HG02943 (cell line): Measurements from ENCODE around the gene FOXS1.
"Not testable (repeated sequence)": the region's sequence is repeated elsewhere in the genome, so short reads cannot be mapped to it uniquely, and the experiment has no call there.

Experiments
- ATAC-seq: cut with Tn5 transposase; IDR thresholded peaks from one replicate; pipeline ENCODE4 v1.9.1; 2021; ENCODE audit warnings: mild to moderate bottlenecking, low read depth, moderate library complexity; ENCODE audit not compliant: unreplicated experiment

Gene FOXS1

GRCh38 chr20:31824125-31824485 is 21.3 kb downstream of the FOXS1 start:
- ATAC-seq, result no peak

DNA sequence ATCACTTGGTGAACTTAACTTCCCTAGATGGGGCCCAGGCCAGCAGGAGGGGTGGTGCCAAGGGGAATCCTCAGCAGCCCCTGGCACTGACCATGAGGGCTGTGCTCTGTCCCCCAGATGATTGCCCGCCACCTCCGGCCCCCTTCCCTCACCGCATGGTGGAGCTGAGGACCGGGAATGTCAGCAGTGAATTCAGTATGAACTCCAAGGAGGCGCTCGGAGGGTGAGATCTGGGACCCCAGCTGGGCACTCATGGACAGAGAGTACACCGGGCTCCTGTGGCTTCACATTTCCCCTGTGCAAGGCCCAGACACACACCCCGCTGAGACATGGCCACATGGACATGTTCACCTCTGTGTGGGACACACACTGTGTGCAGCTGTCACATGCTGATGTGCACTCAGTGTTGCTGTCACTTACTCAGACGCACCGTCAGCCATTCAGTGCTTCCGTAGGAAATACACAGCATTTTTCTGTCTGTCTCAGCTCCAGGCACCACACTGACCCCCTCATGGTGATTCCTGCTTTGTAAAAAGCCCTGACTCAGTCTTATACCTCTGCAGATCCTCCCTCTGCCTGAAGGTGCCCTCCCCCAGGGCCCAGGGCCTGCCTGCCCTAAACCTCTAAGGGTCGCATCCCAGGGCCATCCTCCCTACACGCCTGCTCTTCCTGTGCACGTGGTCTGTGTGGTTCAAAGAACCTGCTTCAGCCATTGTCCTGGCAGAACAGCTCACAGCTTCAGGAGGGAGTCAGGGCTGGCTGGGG is 21.9 kb downstream of the FOXS1 start:
- no peak for ATAC-seq

DNA sequence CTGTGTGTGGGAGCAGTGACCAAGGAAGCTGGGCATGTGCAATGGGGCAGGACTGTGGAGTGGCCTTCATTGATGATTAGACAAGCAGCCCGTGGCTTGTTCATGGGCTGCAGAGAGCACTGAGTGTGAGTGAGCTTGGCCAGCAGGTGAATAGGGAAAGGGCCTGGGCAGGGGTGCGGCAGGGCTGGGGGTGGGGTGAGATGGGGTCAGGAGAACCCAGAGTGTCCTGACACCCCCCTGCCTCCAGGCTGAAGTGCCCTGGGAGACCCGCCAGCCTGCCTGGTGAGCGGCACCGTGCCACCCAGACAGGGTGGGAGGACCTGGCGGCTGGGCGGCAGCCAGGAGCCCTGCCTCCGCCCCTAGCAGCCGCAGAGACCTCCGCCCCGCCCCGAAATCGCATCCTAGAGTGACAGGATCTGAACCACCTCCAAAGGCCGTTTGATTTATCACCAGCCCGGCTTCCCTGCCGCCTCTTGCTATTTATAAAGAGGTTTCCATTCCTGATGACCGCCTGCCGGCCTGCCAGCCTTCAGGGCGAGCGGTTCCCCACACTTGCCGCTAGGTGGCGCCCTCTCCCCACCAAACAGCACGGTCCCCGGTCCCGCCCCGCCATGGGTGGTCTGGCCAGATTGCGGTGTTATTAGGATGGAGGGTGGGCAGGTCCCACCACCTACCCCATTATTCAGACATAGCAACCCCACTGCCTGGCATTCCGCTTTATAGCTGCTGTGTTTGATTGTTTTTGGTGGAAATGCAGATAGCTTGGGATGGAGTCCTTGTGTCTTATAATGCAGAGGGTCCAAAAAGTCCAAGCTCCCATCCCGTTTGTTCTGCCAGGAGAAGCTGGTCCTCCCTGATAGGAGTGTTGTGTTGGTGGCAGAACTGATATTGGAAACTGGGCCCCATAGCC is 22.7 kb downstream of the FOXS1 start:
- ATAC-seq, result no peak

GRCh38 chr20:31821427-31821826 is 24.0 kb downstream of the FOXS1 start:
- ATAC-seq, result no peak

DNA sequence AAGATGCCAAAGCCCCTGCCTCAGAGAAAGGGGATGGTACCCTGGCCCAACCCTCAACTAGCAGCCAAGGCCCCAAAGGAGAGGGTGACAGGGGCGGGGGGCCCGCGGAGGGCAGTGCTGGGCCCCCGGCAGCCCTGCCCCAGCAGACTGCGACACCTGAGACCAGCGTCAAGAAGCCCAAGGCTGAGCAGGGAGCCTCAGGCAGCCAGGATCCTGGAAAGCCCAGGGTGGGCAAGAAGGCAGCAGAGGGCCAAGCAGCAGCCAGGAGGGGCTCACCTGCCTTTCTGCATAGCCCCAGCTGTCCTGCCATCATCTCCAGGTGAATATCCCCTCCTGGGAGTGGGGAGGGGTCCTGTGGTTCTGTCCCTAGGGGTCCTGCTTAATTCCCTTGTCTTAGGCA is 25.2 kb downstream of the FOXS1 start:
- no peak for ATAC-seq

DNA sequence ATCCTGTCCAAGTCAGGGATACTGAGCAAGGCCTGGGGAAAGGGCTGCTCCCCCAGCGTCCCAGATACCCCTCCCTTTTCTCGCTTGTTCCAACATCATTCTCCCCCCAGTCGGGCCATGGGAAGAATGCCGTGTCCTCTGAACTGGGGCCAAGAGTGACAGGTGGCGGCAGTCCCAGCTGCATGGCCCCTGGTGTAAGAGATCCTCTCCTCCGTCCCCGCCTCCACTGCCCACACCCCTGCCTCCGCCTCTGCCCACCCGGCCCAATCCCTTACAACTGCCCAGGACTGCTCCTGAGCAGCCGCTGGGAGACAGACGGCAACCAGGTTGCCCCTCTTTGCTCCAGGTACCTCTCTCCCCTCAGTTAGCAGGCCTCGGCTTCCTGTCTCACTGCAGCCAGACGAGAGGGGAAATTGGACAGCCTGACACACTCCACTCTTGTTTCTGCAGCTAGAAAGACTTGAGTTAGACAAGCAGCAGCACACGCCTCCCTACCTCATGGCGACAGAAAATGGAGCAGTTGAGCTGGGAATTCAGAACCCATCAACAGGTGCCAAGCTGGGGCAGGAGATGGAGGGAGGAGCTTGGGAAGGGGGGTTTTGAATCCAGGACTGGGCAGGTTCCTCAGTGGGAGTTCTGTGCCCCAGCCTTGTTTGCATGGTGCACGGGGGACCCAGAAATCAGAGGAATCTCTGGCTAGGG is 26.2 kb downstream of the FOXS1 start, which contains the start of gene MYLK2:
Gene MYLK2, plus strand, starts transcription at position 274 of the 702 bp plus-strand sequence. Its CDS starts 225 bp downstream, at position 499.
- no peak for ATAC-seq

DNA sequence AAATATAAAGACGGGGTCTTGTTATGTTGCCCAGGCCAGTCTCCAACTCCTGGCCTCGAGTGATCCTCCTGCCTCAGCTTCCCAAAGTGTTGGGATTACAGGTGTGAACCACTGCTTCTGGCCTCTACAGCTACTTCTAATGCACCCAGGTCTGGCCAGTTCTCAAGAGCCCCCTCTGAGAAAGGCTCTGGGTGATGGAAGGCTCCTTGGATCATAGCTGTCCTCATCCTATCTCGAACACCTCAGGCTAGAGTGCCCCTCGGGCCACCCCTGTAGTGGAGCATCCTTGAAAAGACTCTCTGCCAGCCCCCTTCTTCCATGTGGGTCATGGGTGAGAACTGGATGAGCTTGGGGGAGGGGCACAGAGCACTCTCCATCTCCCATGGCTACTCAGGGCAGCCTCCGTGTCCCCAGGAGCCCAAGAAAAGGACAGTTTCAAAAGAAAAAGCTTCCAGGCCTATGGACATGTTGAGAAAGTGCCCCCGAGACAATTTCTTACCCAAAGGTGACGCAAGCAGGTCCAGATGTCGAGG is 27.0 kb downstream of the FOXS1 start:
- ATAC-seq, result no peak

DNA sequence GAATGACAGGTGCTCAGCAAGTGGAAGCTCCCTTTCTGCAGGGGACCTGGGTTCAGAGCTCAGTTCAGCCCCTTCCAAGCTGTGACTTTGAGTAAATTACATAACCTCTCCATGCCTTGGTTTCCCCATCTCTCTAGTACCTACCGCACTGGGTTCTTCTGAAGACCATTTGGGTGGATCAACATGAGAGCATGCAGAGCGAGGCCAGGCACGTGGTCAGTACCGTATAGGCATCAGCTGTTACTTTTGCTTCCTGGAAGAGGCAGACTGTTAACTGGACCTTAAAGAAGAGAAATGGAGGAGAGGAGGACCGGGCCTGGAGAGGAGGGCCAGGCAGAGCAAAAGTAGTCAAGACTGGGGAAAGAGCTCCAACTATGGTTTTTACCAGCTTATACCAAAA is 27.9 kb downstream of the FOXS1 start:
- ATAC-seq, result no peak

DNA sequence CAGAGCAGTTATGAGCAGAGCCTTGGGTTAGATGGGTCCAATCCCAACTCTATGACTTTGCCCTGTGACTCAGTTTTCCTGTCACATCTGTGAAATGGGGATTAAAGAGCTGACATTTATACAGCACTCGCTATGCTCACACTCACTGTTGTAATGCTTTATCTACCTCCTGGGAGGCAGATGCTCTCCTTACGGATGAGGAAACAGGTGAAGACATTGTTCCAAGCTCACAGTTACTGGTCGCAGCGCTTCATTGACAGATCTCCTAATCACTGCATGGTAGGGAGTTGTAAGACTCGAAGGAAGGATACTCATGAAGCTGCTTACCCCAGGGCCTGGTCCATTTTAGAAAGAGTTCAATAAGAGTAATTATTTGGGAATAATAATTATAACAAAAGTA is 29.2 kb downstream of the FOXS1 start:
- no peak for ATAC-seq

DNA sequence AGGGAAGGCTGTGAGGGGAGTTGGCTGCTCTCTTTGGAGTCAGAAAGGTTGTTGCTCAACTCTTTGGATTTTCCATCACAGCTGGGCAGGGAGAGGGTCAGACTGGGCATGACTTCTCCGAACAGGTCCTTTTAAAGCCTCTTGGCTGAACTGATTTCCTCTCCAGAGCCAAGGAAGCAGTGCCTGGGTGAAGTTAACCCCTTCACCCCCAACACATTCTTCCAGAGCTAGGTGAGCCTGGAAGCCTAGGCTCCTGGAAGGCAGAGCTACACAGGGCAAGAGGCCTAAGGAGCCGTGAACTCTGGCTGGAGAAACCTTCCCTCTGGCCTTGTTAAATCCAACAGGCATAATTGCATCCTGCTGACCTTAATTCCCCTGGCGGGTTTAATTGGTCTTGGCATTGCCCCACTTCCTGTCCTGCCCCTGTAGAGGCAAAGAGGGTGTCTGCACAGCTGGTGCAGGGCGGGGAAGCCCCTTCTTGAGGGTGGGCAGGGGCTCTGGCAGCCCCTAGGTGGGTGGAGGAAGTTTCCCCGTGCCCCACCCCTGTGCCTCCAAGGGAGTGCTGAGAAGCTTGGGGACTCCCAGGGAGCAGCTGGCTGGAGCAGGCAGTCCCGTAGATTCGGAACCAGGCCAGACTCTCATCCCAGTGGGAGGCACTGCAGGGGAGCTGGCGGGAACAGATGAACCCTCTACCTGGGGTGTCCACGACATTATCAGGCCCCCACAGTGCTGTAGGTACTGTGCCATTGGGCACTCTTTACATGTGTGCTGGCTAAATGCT is 29.8 kb downstream of the FOXS1 start:
- no peak for ATAC-seq

DNA sequence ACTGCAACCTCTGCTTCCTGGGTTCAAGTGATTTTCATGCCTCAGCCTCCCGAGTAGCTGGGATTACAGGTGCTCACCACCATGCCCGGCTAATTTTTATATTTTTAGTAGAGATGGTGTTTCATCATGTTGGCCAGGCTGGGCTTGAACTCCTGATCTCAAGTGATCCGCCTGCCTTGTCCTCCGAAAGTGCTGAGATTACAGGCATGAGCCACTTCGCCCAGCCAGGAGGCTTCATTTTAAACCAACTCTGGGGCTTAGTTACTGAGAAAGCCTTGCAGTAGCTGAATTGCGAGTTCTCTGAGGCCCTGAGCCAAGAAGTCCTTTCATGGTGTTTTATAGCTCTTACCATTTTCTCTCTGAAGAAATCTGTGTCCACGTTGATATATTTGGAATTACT is 31.3 kb downstream of the FOXS1 start:
- ATAC-seq, result not testable (repeated sequence)

GRCh38 chr20:31813611-31814010 is 31.8 kb downstream of the FOXS1 start:
- no peak for ATAC-seq

- no peak for ATAC-seq
Measured at GRCh38 chr20:31811796-31812728, 33.3 kb downstream of the FOXS1 start.

DNA sequence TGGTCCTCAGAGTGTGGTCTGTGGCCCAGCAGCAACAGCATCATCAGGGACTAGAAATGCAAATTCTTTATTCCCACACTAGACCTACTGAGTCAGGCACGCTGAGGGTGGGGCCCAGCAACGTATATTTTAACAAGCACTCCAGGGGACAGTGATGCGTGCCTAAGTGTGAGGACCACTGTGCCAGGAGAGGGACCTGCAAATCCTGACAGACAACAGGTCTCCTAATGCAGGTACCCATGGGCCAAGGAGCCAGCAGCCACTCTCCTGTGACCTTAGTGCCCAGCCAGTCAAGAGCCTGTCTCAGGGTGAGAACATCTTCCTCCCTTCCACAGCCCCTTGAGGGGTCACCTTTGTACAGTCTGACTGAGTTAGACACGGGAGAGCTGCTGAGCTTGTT is 34.2 kb downstream of the FOXS1 start:
- no peak for ATAC-seq

DNA sequence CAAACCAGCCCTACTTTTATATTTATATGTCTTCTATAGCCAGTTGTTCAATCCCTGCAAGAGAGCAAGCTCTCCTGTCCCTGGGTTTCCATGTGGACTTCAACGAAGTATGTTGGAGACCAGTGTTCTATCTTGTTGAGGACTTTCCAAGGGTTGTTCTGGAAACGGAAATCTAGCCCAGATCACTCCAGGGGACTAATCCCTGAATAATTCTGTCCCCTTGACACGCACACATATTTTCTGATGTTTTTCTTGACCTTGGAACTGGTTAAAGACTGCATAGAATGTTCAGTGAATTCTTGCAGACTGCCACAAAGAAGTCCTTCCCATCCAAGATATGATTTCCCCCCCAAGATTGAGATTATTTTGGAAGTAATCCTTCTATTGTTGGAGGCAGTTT is 35.7 kb downstream of the FOXS1 start:
- no peak for ATAC-seq

DNA sequence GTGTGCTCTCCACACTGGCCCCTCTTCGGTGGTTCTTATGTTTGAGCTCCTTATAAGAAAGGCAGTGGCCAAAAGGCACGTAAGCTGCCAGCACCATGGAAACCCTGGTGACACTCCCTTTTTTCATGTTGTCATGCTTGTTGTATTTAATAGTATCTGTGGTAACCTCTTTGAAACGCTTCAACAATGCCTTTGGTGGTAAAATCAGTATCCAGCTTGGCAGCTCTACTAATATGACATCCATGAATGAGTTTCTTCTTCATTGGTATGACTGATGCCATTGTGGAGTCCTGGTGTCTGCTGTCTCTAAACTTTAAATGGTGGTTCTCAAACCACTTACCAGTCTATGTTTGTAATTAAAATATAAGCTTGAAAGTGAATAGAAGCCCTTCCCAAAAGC is 36.9 kb downstream of the FOXS1 start:
- ATAC-seq, result no peak

DNA sequence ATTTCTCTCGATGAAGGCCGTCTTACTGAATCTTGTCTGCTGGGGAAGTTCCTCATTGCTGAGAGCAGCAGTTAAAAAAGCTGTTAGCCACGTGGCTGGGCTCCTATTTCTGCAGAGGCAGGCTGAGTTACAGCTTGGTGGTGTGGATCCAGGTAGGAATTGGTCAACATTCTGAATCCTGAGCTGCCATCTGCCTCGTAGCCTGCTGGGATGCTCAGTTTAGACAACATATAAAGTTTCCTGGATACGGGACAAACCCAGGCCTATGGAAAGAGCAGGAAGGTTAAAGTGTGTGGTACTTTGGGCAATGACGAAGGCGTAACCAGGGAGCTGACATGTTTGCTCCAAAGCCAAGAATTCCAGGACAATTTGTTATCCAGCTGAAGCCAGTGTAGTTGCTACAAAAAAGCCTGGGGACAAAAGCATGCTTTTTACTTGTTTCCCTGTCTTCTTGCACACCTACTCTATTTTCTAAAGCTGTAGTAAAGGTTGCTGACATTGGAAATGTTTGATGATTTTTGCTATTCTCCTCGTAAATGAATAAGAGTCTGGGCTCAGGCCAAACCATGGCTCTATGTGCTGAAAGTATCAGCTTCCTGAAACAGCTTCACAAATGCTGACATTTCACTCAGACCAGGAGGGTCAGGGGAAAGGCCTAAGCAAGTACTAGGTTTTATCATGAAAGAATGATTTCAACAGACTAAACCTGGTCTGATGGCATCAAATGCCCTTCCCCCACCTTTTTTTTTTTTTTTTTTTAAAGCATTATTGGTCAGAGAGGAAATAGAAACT is 38.6 kb downstream of the FOXS1 start:
- no peak for ATAC-seq
